HepG2 (cell line): ENCODE measurements around the gene KIZ. TPM values are rescaled to one million over a fixed set of nuclear protein-coding genes. Genes with fewer than 3 reads are reported as not detected.
A peak's percentile ranks its signal among the peaks of the same experiment; 100 is the strongest.

Experiments used
- ATAC-seq: fragments of 200-7000 bp; cut with Tn5 transposase; 3 replicates; pipeline ENCODE4 v1.9.1; 2020; ENCODE audit warnings: mild to moderate bottlenecking, moderate library complexity
- BruUV-seq: library from RNA; stranded (reverse); fragments of 400-500 nt; replicated peaks from 2 replicates; lab custom pipeline; 2021; lab: Mats Ljungman, UMichigan
- CTCF ChIA-PET: fragments of 300-600 bp; formaldehyde crosslinking; extraction: SDS; loops from one replicate; lab custom pipeline; 2021; ENCODE audit warnings: low total read pairs, inconsistent platforms, low intra/inter-chr PET ratio; lab: Yijun Ruan, JAX
- POLR2A ChIA-PET: fragments of 350-600 bp; sonication (Branson Sonifier 250); formaldehyde crosslinking; loops from one replicate; lab custom pipeline; 2020; ENCODE audit warnings: antibody characterized with exemption, inconsistent platforms; lab: Yijun Ruan, JAX
- DNase-seq: peaks from one replicate; pipeline ENCODE4 v3.0.0-alpha.2; 2015; ENCODE audit warnings: low spot score
- FAIRE-seq: peaks from 3 replicates; lab custom pipeline; 2011; peaks lifted over from hg19 to GRCh38; lab: Jason Lieb, UNC
- H2AFZ ChIP-seq: one replicate; pipeline ENCODE4 v1.6.1; 2011; ENCODE audit warnings: low read length, inconsistent platforms
- H3K27ac ChIP-seq: fragments of 300-600 bp; 3 replicates; pipeline ENCODE4 v1.8.0; 2011; ENCODE audit warnings: mixed run types, mild to moderate bottlenecking, mixed read lengths, low read length, inconsistent platforms; ENCODE audit not compliant: insufficient read depth; ENCODE audit errors: extremely low read length
- H3K27me3 ChIP-seq, 2 experiments: fragments of 200-600 bp in 1 of 2; 2 replicates in 1 of 2; 3 replicates in 1 of 2; pipeline versions ENCODE4 v1.6.0 to v1.8.0; 2011; ENCODE audit warnings: low read length in 2 of 2, mild to moderate bottlenecking in 2 of 2, moderate library complexity in 2 of 2, inconsistent platforms in 1 of 2; ENCODE audit not compliant: insufficient read depth in 2 of 2, control insufficient read depth in 1 of 2
- H3K36me3 ChIP-seq, 2 experiments: fragments of 200-600 bp in 1 of 2; replicated peaks in 1 of 2; 2 replicates in 1 of 2; 3 replicates in 1 of 2; pipeline versions ENCODE4 v1.5.1 to v1.8.0; 2011; ENCODE audit warnings: low read length in 2 of 2, inconsistent platforms in 1 of 2; ENCODE audit not compliant: insufficient read depth in 2 of 2, control insufficient read depth in 1 of 2
- H3K4me1 ChIP-seq: 2 replicates; pipeline ENCODE4 v1.5.1; 2012; ENCODE audit warnings: low read length, inconsistent platforms; ENCODE audit not compliant: insufficient read depth
- H3K4me2 ChIP-seq: 2 replicates; pipeline ENCODE4 v1.6.0; 2011; ENCODE audit warnings: low read depth, low read length, inconsistent platforms
- H3K4me3 ChIP-seq, 3 experiments: fragments of 200-600 bp in 1 of 3; sonication (generic), shearing (Covaris generic) in 1 of 3; replicated peaks in 1 of 3; 2 replicates each; pipeline ENCODE4 v1.5.1; 2011 to 2016; ENCODE audit warnings: low read length in 3 of 3, inconsistent platforms in 2 of 3, low read depth in 2 of 3, mild to moderate bottlenecking in 2 of 3, control low read depth in 1 of 3, mixed read lengths in 1 of 3; ENCODE audit not compliant: insufficient read depth in 1 of 3
- H3K79me2 ChIP-seq: one replicate; pipeline ENCODE4 v1.6.1; 2011; ENCODE audit warnings: low read length, inconsistent platforms; ENCODE audit not compliant: insufficient read depth
- H3K9ac ChIP-seq: 2 replicates; pipeline ENCODE4 v1.6.0; 2011; ENCODE audit warnings: mild to moderate bottlenecking, low read depth, low read length, inconsistent platforms; ENCODE audit not compliant: insufficient read depth
- H3K9me3 ChIP-seq: 2 replicates; pipeline ENCODE4 v1.5.1; 2012; ENCODE audit warnings: mild to moderate bottlenecking, low read length
- H4K20me1 ChIP-seq: 2 replicates; pipeline ENCODE4 v1.6.0; 2011; ENCODE audit warnings: inconsistent platforms, mild to moderate bottlenecking, low read length, moderate library complexity; ENCODE audit not compliant: insufficient read depth
- ARNT ChIP-seq: fragments of 450-650 bp; IDR thresholded peaks from 2 replicates; pipeline ENCODE4 v1.6.1; 2017
- CEBPG ChIP-seq: IDR thresholded peaks from 2 replicates; pipeline ENCODE4 v1.6.1; 2016
- ELK4 ChIP-seq: sonication (generic); formaldehyde crosslinking; IDR thresholded peaks from 2 replicates; pipeline ENCODE4 v1.9.0; 2021; ENCODE audit warnings: missing genetic modification reagents, borderline replicate concordance
- FOXA1 ChIP-seq, 2 experiments: fragments of 450-650 bp in 1 of 2; sonication (generic) in 1 of 2; formaldehyde crosslinking in 1 of 2; IDR thresholded peaks; 2 replicates each; pipeline versions ENCODE4 v1.4.0 to v1.6.1; 2016 to 2020; ENCODE audit warnings: missing genetic modification reagents in 1 of 2
- FOXK2 ChIP-seq: fragments of 450-650 bp; IDR thresholded peaks from 2 replicates; pipeline ENCODE4 v1.6.1; 2016
- FOXP1 ChIP-seq, 2 experiments: fragments of 450-650 bp in 1 of 2; IDR thresholded peaks; 2 replicates each; pipeline ENCODE4 v1.6.1; 2017 to 2018; ENCODE audit warnings: antibody characterized with exemption in 1 of 2
- IKZF5 ChIP-seq: IDR thresholded peaks from 2 replicates; pipeline ENCODE4 v1.6.1; 2018; ENCODE audit warnings: missing genetic modification reagents, mild to moderate bottlenecking, missing compliant biosample characterization
- IRF2 ChIP-seq: IDR thresholded peaks from 2 replicates; pipeline ENCODE4 v1.6.1; 2018; ENCODE audit warnings: missing genetic modification reagents, missing compliant biosample characterization
- MAX ChIP-seq: IDR thresholded peaks from 2 replicates; pipeline ENCODE4 v1.6.1; 2012; ENCODE audit warnings: inconsistent platforms
- MEF2D ChIP-seq: sonication (generic); formaldehyde crosslinking; IDR thresholded peaks from 2 replicates; pipeline ENCODE4 v1.5.1; 2020; ENCODE audit warnings: mild to moderate bottlenecking, missing genetic modification reagents
- MEIS2 ChIP-seq: sonication (generic); formaldehyde crosslinking; IDR thresholded peaks from 2 replicates; pipeline ENCODE4 v1.9.0; 2021; ENCODE audit warnings: mild to moderate bottlenecking, missing genetic modification reagents
- MIXL1 ChIP-seq: IDR thresholded peaks from 2 replicates; pipeline ENCODE4 v1.6.1; 2016
- MXD3 ChIP-seq: IDR thresholded peaks from 2 replicates; pipeline ENCODE4 v1.6.1; 2016; ENCODE audit warnings: mild to moderate bottlenecking, missing biosample characterization, missing genetic modification reagents
- NBN ChIP-seq: fragments of 450-650 bp; conservative IDR thresholded peaks from 2 replicates; pipeline ENCODE4 v1.6.1; 2017
- NONO ChIP-seq, 2 experiments: fragments of 450-650 bp in 1 of 2; sonication (generic) in 1 of 2; formaldehyde crosslinking in 1 of 2; IDR thresholded peaks in 1 of 2; conservative IDR thresholded peaks in 1 of 2; 2 replicates each; pipeline versions ENCODE4 v1.6.1 to v1.8.0; 2017 to 2022; ENCODE audit warnings: mild to moderate bottlenecking in 1 of 2, missing genetic modification reagents in 1 of 2, moderate library complexity in 1 of 2
- PCBP2 ChIP-seq: fragments of 200-400 bp; formaldehyde crosslinking; optimal IDR thresholded peaks from 2 replicates; pipeline ENCODE3; 2018; ENCODE audit warnings: low read length, low read depth; ENCODE audit not compliant: poor library complexity, severe bottlenecking
- SIX1 ChIP-seq: sonication (generic); formaldehyde crosslinking; IDR thresholded peaks from 2 replicates; pipeline ENCODE4 v1.4.0; 2020; ENCODE audit warnings: missing genetic modification reagents, borderline replicate concordance
- SP2 ChIP-seq: sonication (generic); formaldehyde crosslinking; IDR thresholded peaks from 2 replicates; pipeline ENCODE4 v1.5.1; 2020; ENCODE audit warnings: mild to moderate bottlenecking, missing genetic modification reagents
- SSRP1 ChIP-seq: IDR thresholded peaks from 2 replicates; pipeline ENCODE4 v1.6.1; 2016; ENCODE audit warnings: control low read depth
- ZNF12 ChIP-seq: sonication (generic); formaldehyde crosslinking; IDR thresholded peaks from 2 replicates; pipeline ENCODE4 v1.5.0; 2020; ENCODE audit warnings: missing genetic modification reagents
- ZNF232 ChIP-seq: sonication (generic); formaldehyde crosslinking; IDR thresholded peaks from 2 replicates; pipeline ENCODE4 v1.4.0; 2020; ENCODE audit warnings: missing genetic modification reagents, borderline replicate concordance
- ZNF569 ChIP-seq: sonication (generic); formaldehyde crosslinking; IDR thresholded peaks from 2 replicates; pipeline ENCODE4 v1.5.0; 2020; ENCODE audit warnings: mild to moderate bottlenecking, missing genetic modification reagents, moderate library complexity, borderline replicate concordance
- WGBS: methylation state at CpG from one replicate; pipeline ENCODE4 v1.1.6; 2017; ENCODE audit warnings: low lambda C conversion rate; 5-methylcytosine and 5-hydroxymethylcytosine counted together
- in situ Hi-C: cut with HindIII; loops from 2 replicates; pipeline ENCODE4 v1.10.0; 2017; ENCODE audit warnings: low pct_unique_long_range_greater_than_20kb; ENCODE audit not compliant: extremely low pct_ligation_motif_present
- intact Hi-C: fragments of 100-400 bp; cut with micrococcal nuclease; formaldehyde crosslinking; loops from one replicate; pipeline ENCODE4 v1.10.0; 2022; ENCODE audit not compliant: unreplicated experiment
- polyA plus RNA-seq, 8 experiments: library from polyadenylated mRNA; depleted of rRNA in 3 of 8; stranded (reverse) in 7 of 8; unstranded in 1 of 8; fragments of >200 nt; fragmentation: Illumina TruSeq in 4 of 8; extraction: Trizol in 4 of 8; gene quantifications; 2 replicates each; pipeline versions ENCODE4 v1.2.1 to v1.2.3, GENCODE V29; 2011 to 2016; ENCODE audit warnings: low read depth in 4 of 8, missing spikeins in 1 of 8, mixed read lengths in 1 of 8; ENCODE audit not compliant: insufficient read depth in 1 of 8
- total RNA-seq, 5 experiments: library from RNA; depleted of rRNA; stranded (reverse); fragments of >200 nt; fragmentation: Illumina TruSeq; extraction: Trizol; gene quantifications; 2 replicates each; pipeline ENCODE4 v1.2.3, GENCODE V29; 2016; ENCODE audit warnings: low read depth in 1 of 5

The KIZ gene
- total and polyA plus RNA-seq, 2 of the 13 experiments (the other 11 are each of a cell fraction or from before 2014, with no cell fraction given) = 46.3 to 114 TPM

GRCh38 chr20:21139881-21140566 is 14.1 kb downstream of the KIZ start (continued):
- peak; percentile 46; the same call in 1 of the 2 replicates for TF ChIP-seq IKZF5 (CRISPR knock-in tag)
- TF ChIP-seq IRF2 (CRISPR knock-in tag) = peak; percentile 54; the same call in 1 of the 2 replicates
- 0 out of 2 replicates have a peak, but pooled peaks have one; percentile 38 for TF ChIP-seq MEF2D (CRISPR knock-in tag)
- no peak for TF ChIP-seq SSRP1 (CRISPR knock-in tag)
- TF ChIP-seq ZNF232 = peak; percentile 32; the same call in 1 of the 2 replicates
- peak; percentile 76; the same call in 1 of the 2 replicates for TF ChIP-seq MIXL1 (CRISPR knock-in tag)

GRCh38 chr20:21141825-21142224 is 15.9 kb downstream of the KIZ start:
- H3K36me3 ChIP-seq = peaks cover 17 to 70% of the 10 kb centered on the region in 2 experiments
- no peaks in the 10 kb centered on the region for H4K20me1 ChIP-seq
- no peak overlapping the region for H3K4me3 ChIP-seq
- no peak overlapping the region for H3K4me2 ChIP-seq
- H3K9ac ChIP-seq = no peak overlapping the region
- H3K79me2 ChIP-seq = peaks cover 6% of the 10 kb centered on the region
- CTCF ChIA-PET = no interaction called here
- no peaks in the 10 kb centered on the region for H3K27me3 ChIP-seq
- no peak overlapping the region for H2AFZ ChIP-seq
- no peaks in the 10 kb centered on the region for H3K9me3 ChIP-seq
- FAIRE-seq (no peak), DNase-seq (no peak), ATAC-seq (no peak)
- intact Hi-C loops = no loop called here
- POLR2A ChIA-PET = interaction anchor here (1.3 kb wide), 1 partner anchor 16 kb away, joined by 3 read pairs; the partner anchor contains the start of gene KIZ
- no peak overlapping the region for H3K27ac ChIP-seq
- BruUV-seq = no TSS peak
- H3K4me1 ChIP-seq = peaks cover 34% of the 10 kb centered on the region
- WGBS = 97% methylated on average over 5 of the region's 5 CpGs
- in situ Hi-C loops = no loop called here
- no peak for TF ChIP-seq SP2 (CRISPR knock-in tag)
- TF ChIP-seq ZNF12 (CRISPR knock-in tag) = no peak
- peak; percentile 32; the same call in 1 of the 2 replicates for TF ChIP-seq FOXP1 (IDR thresholded peaks at IDR 0.05)
- no peak for TF ChIP-seq FOXP1 (CRISPR knock-in tag; IDR thresholded peaks at IDR 0.05)
- TF ChIP-seq ELK4 (CRISPR knock-in tag) = no peak
- 0 out of 2 replicates have a peak, but pooled peaks have one; percentile 46 for TF ChIP-seq ARNT
- no peak for TF ChIP-seq MXD3 (CRISPR knock-in tag)
- TF ChIP-seq ZNF569 (CRISPR knock-in tag) = no peak
- TF ChIP-seq PCBP2 = peak; percentile 62
- no peak for TF ChIP-seq SIX1 (CRISPR knock-in tag)
- TF ChIP-seq MAX = no peak
- TF ChIP-seq CEBPG (CRISPR knock-in tag) = no peak
- 0 out of 2 replicates have a peak, but pooled peaks have one; percentile 21 for TF ChIP-seq FOXK2
- no peak for TF ChIP-seq MEIS2 (CRISPR knock-in tag)
- TF ChIP-seq NBN = 0 out of 2 replicates have a peak, but pooled peaks have one; percentile 67
- TF ChIP-seq NONO (IDR thresholded peaks at IDR 0.05) = 0 out of 2 replicates have a peak, but pooled peaks have one; percentile 51
- TF ChIP-seq NONO (CRISPR knock-in tag; conservative IDR thresholded peaks at IDR 0.05) = no peak
- 0 out of 2 replicates have a peak, but pooled peaks have one; percentile 14 for TF ChIP-seq FOXA1 (IDR thresholded peaks at IDR 0.05)
- no peak for TF ChIP-seq FOXA1 (CRISPR knock-in tag; IDR thresholded peaks at IDR 0.05)
